PC-3 (cell line): ENCODE data around the gene SLC25A26.

Source experiments
- EZH2phosphoT487 ChIP-seq: fragments of 300-600 bp; sonication (generic); IDR thresholded peaks from 2 replicates; pipeline ENCODE4 v1.6.1; 2018; ENCODE audit warnings: mild to moderate bottlenecking, antibody characterized with exemption, low read length, borderline replicate concordance
- TF ChIP-seq, protein P1 (sequence below): fragments of 300-600 bp; sonication (generic); conservative IDR thresholded peaks from 2 replicates; pipeline ENCODE4 v1.5.1; 2017; ENCODE audit warnings: antibody characterized with exemption, low read depth, mild to moderate bottlenecking, low read length

DNA sequence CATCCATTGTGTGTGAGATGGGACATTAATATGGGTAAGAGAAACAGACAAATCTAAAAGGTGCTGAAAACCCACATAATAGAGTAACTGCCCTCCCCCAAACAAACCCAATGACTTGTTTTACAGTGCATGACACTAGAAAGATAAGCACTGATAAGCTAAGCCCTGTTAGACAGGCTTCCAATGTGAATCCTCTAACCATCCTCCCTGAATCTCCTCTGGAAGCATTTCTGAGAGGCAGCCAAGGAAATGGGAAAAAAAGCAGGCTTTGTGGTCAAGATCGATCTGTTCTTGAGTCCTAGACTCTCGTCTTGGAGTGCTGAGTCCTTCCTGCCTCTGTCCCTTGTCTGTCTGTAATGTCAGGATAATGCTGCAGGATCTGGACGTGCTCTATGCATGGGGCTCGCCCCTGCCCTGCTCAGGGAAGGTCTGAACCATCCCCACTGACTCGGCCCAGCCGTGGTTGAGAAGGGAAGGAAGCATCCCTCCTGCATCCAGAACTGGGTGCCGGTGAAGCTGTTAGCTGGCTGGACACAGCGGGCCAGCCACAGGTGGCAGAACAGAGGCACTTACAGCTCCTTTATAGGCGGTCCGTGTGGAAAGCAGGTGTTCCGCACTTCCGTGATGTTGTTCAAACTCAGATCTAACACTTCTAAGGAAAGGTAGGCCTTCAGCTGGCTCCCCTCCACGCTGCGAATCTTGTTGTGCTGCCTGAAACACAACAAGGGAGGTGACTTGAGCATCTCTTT lies 195.9 kb downstream of the SLC25A26 start:
- TF ChIP-seq, protein P1, sequence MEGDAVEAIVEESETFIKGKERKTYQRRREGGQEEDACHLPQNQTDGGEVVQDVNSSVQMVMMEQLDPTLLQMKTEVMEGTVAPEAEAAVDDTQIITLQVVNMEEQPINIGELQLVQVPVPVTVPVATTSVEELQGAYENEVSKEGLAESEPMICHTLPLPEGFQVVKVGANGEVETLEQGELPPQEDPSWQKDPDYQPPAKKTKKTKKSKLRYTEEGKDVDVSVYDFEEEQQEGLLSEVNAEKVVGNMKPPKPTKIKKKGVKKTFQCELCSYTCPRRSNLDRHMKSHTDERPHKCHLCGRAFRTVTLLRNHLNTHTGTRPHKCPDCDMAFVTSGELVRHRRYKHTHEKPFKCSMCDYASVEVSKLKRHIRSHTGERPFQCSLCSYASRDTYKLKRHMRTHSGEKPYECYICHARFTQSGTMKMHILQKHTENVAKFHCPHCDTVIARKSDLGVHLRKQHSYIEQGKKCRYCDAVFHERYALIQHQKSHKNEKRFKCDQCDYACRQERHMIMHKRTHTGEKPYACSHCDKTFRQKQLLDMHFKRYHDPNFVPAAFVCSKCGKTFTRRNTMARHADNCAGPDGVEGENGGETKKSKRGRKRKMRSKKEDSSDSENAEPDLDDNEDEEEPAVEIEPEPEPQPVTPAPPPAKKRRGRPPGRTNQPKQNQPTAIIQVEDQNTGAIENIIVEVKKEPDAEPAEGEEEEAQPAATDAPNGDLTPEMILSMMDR, result no peak
- TF ChIP-seq EZH2phosphoT487, result no peak
